ENCODE results near the gene CASZ1. TPM values are rescaled to one million over a fixed set of nuclear protein-coding genes. Genes with fewer than 3 reads are reported as not detected.

CASZ1 gene
- total RNA-seq, 1 experiment from 2014 or later, result 3.9 TPM

- Histone ChIP-seq H2BK15ac (ENCODE audit: low read depth, low read length) (no peak overlapping the region), H3K4ac (ENCODE audit: low read depth, low read length) (no peak overlapping the region), H3K9ac (ENCODE audit: extremely low read depth, insufficient read length, low read length) (no peak overlapping the region), H3K56ac (ENCODE audit: insufficient read length, low read depth, low read length) (no peak overlapping the region), H4K5ac (ENCODE audit: insufficient read length, low read depth, low read length) (no peak overlapping the region), H4K91ac (ENCODE audit: insufficient read length, low read depth, low read length) (no peak overlapping the region), H2AFZ (ENCODE audit: low read length) (no peak overlapping the region), H2AK5ac (ENCODE audit: insufficient read length, low read length) (no peak overlapping the region), H3K4me1 (ENCODE audit: insufficient read depth, low read length) (no peaks in the 10 kb centered on the region; the same call in 1 of the 2 replicates), H2BK5ac (ENCODE audit: insufficient read length, low read length) (no peak overlapping the region), H3K9me3 (ENCODE audit: control insufficient read depth, low read depth, low read length) (no peaks in the 10 kb centered on the region), H3K79me1 (ENCODE audit: insufficient read depth, low read depth, low read length, poor library complexity, severe bottlenecking) (no peaks in the 10 kb centered on the region), H3K14ac (ENCODE audit: insufficient read depth, low read length) (no peak overlapping the region; the same call in 1 of the 2 replicates), H3K27me3 (ENCODE audit: insufficient read depth, low read length) (no peaks in the 10 kb centered on the region), H3K79me2 (ENCODE audit: insufficient read depth, low read length) (no peaks in the 10 kb centered on the region), H3K4me2 (ENCODE audit: insufficient read depth, insufficient read length, low read length) (no peak overlapping the region), H2BK20ac (ENCODE audit: low read depth, low read length, poor library complexity, severe bottlenecking) (no peak overlapping the region), H4K8ac (replicated peaks; ENCODE audit: insufficient read length, low read depth, low read length) (no peak overlapping the region), H3T11ph (ENCODE audit: low read length) (no peak overlapping the region), H3K18ac (ENCODE audit: insufficient read length, low read depth, low read length) (no peak overlapping the region), H3K27ac (ENCODE audit: insufficient read length, low read depth, low read length) (no peak overlapping the region), H2BK12ac (ENCODE audit: insufficient read length, low read depth, low read length) (no peak overlapping the region), H2BK120ac (ENCODE audit: low read depth, low read length, poor library complexity, severe bottlenecking) (no peak overlapping the region), H3K23me2 (ENCODE audit: insufficient read length, low read depth, low read length, poor library complexity, severe bottlenecking) (no peaks in the 10 kb centered on the region), H4K20me1 (ENCODE audit: control insufficient read depth, insufficient read depth, insufficient read length) (no peaks in the 10 kb centered on the region), H3K23ac (ENCODE audit: insufficient read length, low read depth, low read length) (no peak overlapping the region)
- Mint-ChIP-seq H3K27ac (peak overlapping the region in 1 of 3 experiments; percentile 96; a peak in 1 of 7 replicates), H3K4me1 (peaks cover 24 to 35% of the 10 kb centered on the region in 2 experiments), H3K36me3 (ENCODE audit: insufficient read depth in 1 of 3, low read depth in 3 of 3) (peaks cover 3 to 17% (median 5%) of the 10 kb centered on the region in 3 experiments; a peak in 5 of 7 replicates), H3K9me3 (no peaks in the 10 kb centered on the region), H3K27me3 (ENCODE audit: low read depth) (no peaks in the 10 kb centered on the region), H3K4me3 (no peak overlapping the region)
- no peak for DNase-seq
- no CpG with 5 or more reads among the region's 7 CpGs for WGBS (ENCODE audit: extremely low coverage, insufficient read length, low lambda C conversion rate)
- no peak for TF ChIP-seq CTCF (conservative IDR thresholded peaks at IDR 0.05)
Observed at GRCh38 chr1:10628685-10629084, 167.8 kb downstream of the CASZ1 start.

Data from H9 (cell line).